Esophagus muscularis mucosa (tissue), 4 donors: ENCODE measurements around the gene PTPRD. TPM values are rescaled to one million over a fixed set of nuclear protein-coding genes. Genes with fewer than 3 reads are reported as not detected.

Experiments used
- DNase-seq: peaks from one replicate; pipeline ENCODE4 v3.0.0-alpha.2; 2017; ENCODE audit errors: extremely low spot score
- H3K27ac ChIP-seq, 4 donors: fragments of 200-600 bp; sonication (generic); replicated peaks in 1 of 4; 1 replicate in 3 of 4; 2 replicates in 1 of 4; pipeline ENCODE4 v1.5.1; 2016 to 2019; ENCODE audit warnings: mild to moderate bottlenecking in 1 of 4
- H3K27me3 ChIP-seq, 4 donors: fragments of 200-600 bp; sonication (generic); one replicate each; pipeline versions ENCODE4 v1.5.1 to v1.6.0; 2016 to 2019
- H3K36me3 ChIP-seq, 4 donors: fragments of 200-600 bp; sonication (generic); one replicate each; pipeline ENCODE4 v1.5.1; 2016 to 2019
- H3K4me1 ChIP-seq, 4 donors: fragments of 200-600 bp; sonication (generic); one replicate each; pipeline ENCODE4 v1.5.1; 2016 to 2019
- H3K4me3 ChIP-seq, 4 donors: fragments of 200-600 bp; sonication (generic); 1 replicate in 2 of 4; 2 replicates in 2 of 4; pipeline ENCODE4 v1.5.1; 2016 to 2019; ENCODE audit warnings: mild to moderate bottlenecking in 4 of 4, moderate library complexity in 1 of 4
- H3K9me3 ChIP-seq, 4 donors: fragments of 200-600 bp; sonication (generic); 1 replicate in 3 of 4; 2 replicates in 1 of 4; pipeline ENCODE4 v1.5.1; 2016 to 2019
- CTCF ChIP-seq, 3 experiments: fragments of 200-600 bp in 2 of 3; fragments of 450-650 bp in 1 of 3; sonication (generic) in 2 of 3; IDR thresholded peaks; one replicate each; pipeline ENCODE4 v1.5.1; 2017 to 2019; ENCODE audit warnings: antibody characterized with exemption in 3 of 3, mild to moderate bottlenecking in 2 of 3, moderate library complexity in 1 of 3
- EP300 ChIP-seq: sonication (generic); formaldehyde crosslinking; IDR thresholded peaks from one replicate; pipeline ENCODE4 v1.6.1; 2017; ENCODE audit warnings: antibody characterized with exemption
- POLR2A ChIP-seq: fragments of 450-650 bp; IDR thresholded peaks from one replicate; pipeline ENCODE4 v1.6.1; 2017; ENCODE audit warnings: antibody characterized with exemption, moderate library complexity, mild to moderate bottlenecking, low read depth
- POLR2AphosphoS5 ChIP-seq, 2 donors: sonication (generic); formaldehyde crosslinking; IDR thresholded peaks; one replicate each; pipeline ENCODE4 v1.6.1; 2017; ENCODE audit warnings: antibody characterized with exemption in 2 of 2
- WGBS: methylation state at CpG from one replicate; pipeline ENCODE4 v1.1.5; 2018; 5-methylcytosine and 5-hydroxymethylcytosine counted together
- intact Hi-C: fragments of 100-400 bp; cut with DNase I; formaldehyde crosslinking; loops from one replicate; pipeline ENCODE4 v1.15.1; 2023
- total RNA-seq, 4 donors: library from RNA; depleted of rRNA; stranded (reverse); fragments of >200 nt; gene quantifications; one replicate each; pipeline versions ENCODE4 v1.1.0 to v1.2.1, GENCODE V29; 2016

PTPRD gene
- total RNA-seq, 4 donors from 2014 or later: 4.1 to 6.6 (median 5.0) TPM

GRCh38 chr9:8494571-8494970, 2118.2 kb downstream of the PTPRD start:
- Histone ChIP-seq H3K27me3 (no peaks in the 10 kb centered on the region), H3K27ac (no peak overlapping the region), H3K9me3 (no peaks in the 10 kb centered on the region), H3K4me3 (no peak overlapping the region), H3K4me1 (no peaks in the 10 kb centered on the region), H3K36me3 (no peaks in the 10 kb centered on the region)
- no peak for DNase-seq
- 74% methylated on average over 4 of the region's 4 CpGs for WGBS
- TF ChIP-seq CTCF (IDR thresholded peaks at IDR 0.05) (no peak), POLR2AphosphoS5 (IDR thresholded peaks at IDR 0.05) (no peak), POLR2A (no peak), EP300 (no peak)
- intact Hi-C loops: no loop called here

- no peaks in the 10 kb centered on the region for H3K4me1 ChIP-seq
- WGBS: 89% methylated on average over 4 of the region's 4 CpGs
- no peak overlapping the region for H3K4me3 ChIP-seq
- no peak overlapping the region for H3K27ac ChIP-seq
- H3K36me3 ChIP-seq: no peaks in the 10 kb centered on the region
- no peak for DNase-seq
- intact Hi-C loops: no loop called here
- H3K9me3 ChIP-seq: no peaks in the 10 kb centered on the region
- H3K27me3 ChIP-seq: no peaks in the 10 kb centered on the region
- TF ChIP-seq CTCF (IDR thresholded peaks at IDR 0.05): no peak
- TF ChIP-seq POLR2A: no peak
- TF ChIP-seq EP300: no peak
- no peak for TF ChIP-seq POLR2AphosphoS5 (IDR thresholded peaks at IDR 0.05)
Measured at GRCh38 chr9:8492679-8493078, 2120.1 kb downstream of the PTPRD start.

GRCh38 chr9:8492024-8492423, 2120.8 kb downstream of the PTPRD start:
- no peak for DNase-seq
- no peaks in the 10 kb centered on the region for H3K36me3 ChIP-seq
- TF ChIP-seq POLR2AphosphoS5 (IDR thresholded peaks at IDR 0.05) (no peak), EP300 (no peak), POLR2A (no peak), CTCF (IDR thresholded peaks at IDR 0.05) (no peak)
- no peaks in the 10 kb centered on the region for H3K4me1 ChIP-seq
- no peak overlapping the region for H3K27ac ChIP-seq
- intact Hi-C loops: no loop called here
- 98% methylated on average over 2 of the region's 2 CpGs for WGBS
- no peaks in the 10 kb centered on the region for H3K9me3 ChIP-seq
- H3K27me3 ChIP-seq: no peaks in the 10 kb centered on the region
- H3K4me3 ChIP-seq: no peak overlapping the region

GRCh38 chr9:8491563-8491962, 2121.2 kb downstream of the PTPRD start:
- Histone ChIP-seq H3K9me3 (no peaks in the 10 kb centered on the region), H3K27ac (no peak overlapping the region), H3K4me3 (no peak overlapping the region), H3K27me3 (no peaks in the 10 kb centered on the region), H3K36me3 (no peaks in the 10 kb centered on the region), H3K4me1 (no peaks in the 10 kb centered on the region)
- WGBS: 92% methylated on average over 5 of the region's 5 CpGs
- DNase-seq: no peak
- intact Hi-C loops: no loop called here
- TF ChIP-seq POLR2AphosphoS5 (IDR thresholded peaks at IDR 0.05) (no peak), POLR2A (no peak), CTCF (IDR thresholded peaks at IDR 0.05) (no peak), EP300 (no peak)

GRCh38 chr9:8489835-8490234, 2123.0 kb downstream of the PTPRD start:
- intact Hi-C loops: no loop called here

More at GRCh38 chr9:8489835-8490234, 2123.0 kb downstream of the PTPRD start:
- Histone ChIP-seq H3K36me3 (no peaks in the 10 kb centered on the region), H3K4me1 (no peaks in the 10 kb centered on the region), H3K9me3 (no peaks in the 10 kb centered on the region), H3K4me3 (no peak overlapping the region), H3K27ac (no peak overlapping the region), H3K27me3 (no peaks in the 10 kb centered on the region)
- 94% methylated on average over 1 of the region's 1 CpG for WGBS
- no peak for DNase-seq
- TF ChIP-seq CTCF (IDR thresholded peaks at IDR 0.05): no peak
- TF ChIP-seq POLR2A: no peak
- TF ChIP-seq POLR2AphosphoS5 (IDR thresholded peaks at IDR 0.05): no peak
- TF ChIP-seq EP300: no peak
